ENCODE results near the gene MRPS14. TPM values are rescaled to one million over a fixed set of nuclear protein-coding genes. Genes with fewer than 3 reads are reported as not detected.
"Not testable (repeated sequence)": the region's sequence is repeated elsewhere in the genome, so short reads cannot be mapped to it uniquely, and the experiment has no call there.

The MRPS14 gene
- total and polyA plus RNA-seq, 3 experiments from 2014 or later: 41.0 to 49.4 (median 41.4) TPM

- Histone ChIP-seq H3K4me3 (ENCODE audit: low read length) (no peak overlapping the region), H3K9me3 (ENCODE audit: low read length) (no peaks in the 10 kb centered on the region), H3K4me1 (ENCODE audit: insufficient read depth, low read length) (no peaks in the 10 kb centered on the region), H3K27me3 (ENCODE audit: insufficient read depth, low read length, poor library complexity, severe bottlenecking) (peaks cover 7% of the 10 kb centered on the region), H3K27ac (ENCODE audit: low read depth, low read length) (no peak overlapping the region), H3K36me3 (ENCODE audit: insufficient read depth, low read length) (no peaks in the 10 kb centered on the region)
- Mint-ChIP-seq H3K4me1 (no peaks in the 10 kb centered on the region), H3K4me3 (no peak overlapping the region), H3K27ac (no peak overlapping the region), H3K36me3 (peaks cover 0 to 14% (median 0%) of the 10 kb centered on the region in 3 donors), H3K9me3 (peaks cover 0 to 6% (median 3%) of the 10 kb centered on the region in 5 donors), H3K27me3 (peaks cover 24 to 63% of the 10 kb centered on the region in 2 donors)
- ChIA-PET CTCF (interaction anchor here (1.0 to 1.5 kb wide), 2 partner anchors 23 to 72 kb away, joined by 3 read pairs; no protein-coding TSS in a partner anchor), POLR2A (no interaction called here)
- DNase-seq: no peak
Observed at GRCh38 chr1:175054736-175055135, 31.5 kb upstream of the MRPS14 start.

- H3K27ac Mint-ChIP-seq: no peak overlapping the region
- DNase-seq: no peak
- no peaks in the 10 kb centered on the region for H3K36me3 ChIP-seq (ENCODE audit: insufficient read depth, low read length)
- H3K27me3 Mint-ChIP-seq: peaks cover 13 to 67% of the 10 kb centered on the region in 2 donors
- CTCF ChIA-PET: no interaction called here
- no peaks in the 10 kb centered on the region for H3K36me3 Mint-ChIP-seq
- H3K9me3 ChIP-seq (ENCODE audit: low read length): no peaks in the 10 kb centered on the region
- no peaks in the 10 kb centered on the region for H3K4me1 Mint-ChIP-seq
- H3K4me3 Mint-ChIP-seq: no peak overlapping the region
- POLR2A ChIA-PET: no interaction called here
- no peaks in the 10 kb centered on the region for H3K4me1 ChIP-seq (ENCODE audit: insufficient read depth, low read length)
- no peak overlapping the region for H3K27ac ChIP-seq (ENCODE audit: low read depth, low read length)
- H3K9me3 Mint-ChIP-seq: peaks cover 0 to 2% (median 0%) of the 10 kb centered on the region in 5 donors
- H3K4me3 ChIP-seq (ENCODE audit: low read length): no peak overlapping the region
- H3K27me3 ChIP-seq (ENCODE audit: insufficient read depth, low read length, poor library complexity, severe bottlenecking): peaks cover 7% of the 10 kb centered on the region
Observed at GRCh38 chr1:175050992-175051391, 27.8 kb upstream of the MRPS14 start.

GRCh38 chr1:175045519-175045918 is 22.3 kb upstream of the MRPS14 start:
- peaks cover 3% of the 10 kb centered on the region for H3K27me3 ChIP-seq (ENCODE audit: insufficient read depth, low read length, poor library complexity, severe bottlenecking)
- H3K4me1 ChIP-seq (ENCODE audit: insufficient read depth, low read length): no peaks in the 10 kb centered on the region
- no peaks in the 10 kb centered on the region for H3K36me3 ChIP-seq (ENCODE audit: insufficient read depth, low read length)
- Mint-ChIP-seq H3K36me3 (no peaks in the 10 kb centered on the region), H3K27ac (no peak overlapping the region), H3K4me3 (no peak overlapping the region), H3K4me1 (no peaks in the 10 kb centered on the region), H3K9me3 (peaks cover 0 to 2% (median 0%) of the 10 kb centered on the region in 5 donors), H3K27me3 (peaks cover 2 to 51% of the 10 kb centered on the region in 2 donors)
- CTCF ChIA-PET: no interaction called here
- H3K4me3 ChIP-seq (ENCODE audit: low read length): no peak overlapping the region
- no peak overlapping the region for H3K27ac ChIP-seq (ENCODE audit: low read depth, low read length)
- POLR2A ChIA-PET: no interaction called here
- no peaks in the 10 kb centered on the region for H3K9me3 ChIP-seq (ENCODE audit: low read length)
- no peak for DNase-seq

GRCh38 chr1:175045097-175045496 is 21.9 kb upstream of the MRPS14 start:
- Mint-ChIP-seq H3K4me1 (no peaks in the 10 kb centered on the region), H3K4me3 (no peak overlapping the region), H3K9me3 (peaks cover 0 to 2% (median 0%) of the 10 kb centered on the region in 5 donors), H3K27me3 (peaks cover 2 to 47% of the 10 kb centered on the region in 2 donors), H3K27ac (no peak overlapping the region), H3K36me3 (no peaks in the 10 kb centered on the region)
- ChIA-PET POLR2A (no interaction called here), CTCF (no interaction called here)
- Histone ChIP-seq H3K4me1 (ENCODE audit: insufficient read depth, low read length) (no peaks in the 10 kb centered on the region), H3K4me3 (ENCODE audit: low read length) (no peak overlapping the region), H3K27ac (ENCODE audit: low read depth, low read length) (no peak overlapping the region), H3K36me3 (ENCODE audit: insufficient read depth, low read length) (no peaks in the 10 kb centered on the region), H3K27me3 (ENCODE audit: insufficient read depth, low read length, poor library complexity, severe bottlenecking) (no peaks in the 10 kb centered on the region), H3K9me3 (ENCODE audit: low read length) (no peaks in the 10 kb centered on the region)
- no peak for DNase-seq

GRCh38 chr1:175044591-175044990 is 21.4 kb upstream of the MRPS14 start:
- CTCF ChIA-PET, H3K4me3 Mint-ChIP-seq, DNase-seq: not testable (repeated sequence)

GRCh38 chr1:175043824-175044223 is 20.6 kb upstream of the MRPS14 start:
- H3K4me1 Mint-ChIP-seq: no peaks in the 10 kb centered on the region
- no peak overlapping the region for H3K27ac ChIP-seq (ENCODE audit: low read depth, low read length)
- no peaks in the 10 kb centered on the region for H3K27me3 ChIP-seq (ENCODE audit: insufficient read depth, low read length, poor library complexity, severe bottlenecking)
- ChIA-PET CTCF (no interaction called here), POLR2A (no interaction called here)
- H3K4me1 ChIP-seq (ENCODE audit: insufficient read depth, low read length): no peaks in the 10 kb centered on the region
- no peaks in the 10 kb centered on the region for H3K36me3 ChIP-seq (ENCODE audit: insufficient read depth, low read length)
- H3K4me3 Mint-ChIP-seq: no peak overlapping the region
- H3K36me3 Mint-ChIP-seq: no peaks in the 10 kb centered on the region
- no peak for DNase-seq
- no peaks in the 10 kb centered on the region for H3K9me3 ChIP-seq (ENCODE audit: low read length)
- no peak overlapping the region for H3K27ac Mint-ChIP-seq
- H3K27me3 Mint-ChIP-seq: peaks cover 5 to 36% of the 10 kb centered on the region in 2 donors
- peaks cover 0 to 2% (median 0%) of the 10 kb centered on the region in 5 donors for H3K9me3 Mint-ChIP-seq
- no peak overlapping the region for H3K4me3 ChIP-seq (ENCODE audit: low read length)

More at GRCh38 chr1:175044591-175044990, 21.4 kb upstream of the MRPS14 start:
- H3K4me3 ChIP-seq (ENCODE audit: low read length); H3K27me3 ChIP-seq (ENCODE audit: insufficient read depth, low read length, poor library complexity, severe bottlenecking); H3K36me3 Mint-ChIP-seq; H3K27ac Mint-ChIP-seq; H3K27ac ChIP-seq (ENCODE audit: low read depth, low read length); H3K9me3 Mint-ChIP-seq; H3K4me1 Mint-ChIP-seq; POLR2A ChIA-PET; H3K36me3 ChIP-seq (ENCODE audit: insufficient read depth, low read length); H3K9me3 ChIP-seq (ENCODE audit: low read length); H3K4me1 ChIP-seq (ENCODE audit: insufficient read depth, low read length): not testable (repeated sequence)
- H3K27me3 Mint-ChIP-seq: peaks cover 2 to 44% of the 10 kb centered on the region in 2 donors

GRCh38 chr1:175042650-175043049 is 19.4 kb upstream of the MRPS14 start:
- H3K27me3 Mint-ChIP-seq: peaks cover 3 to 24% of the 10 kb centered on the region in 2 donors
- Histone ChIP-seq H3K27me3 (ENCODE audit: insufficient read depth, low read length, poor library complexity, severe bottlenecking) (no peaks in the 10 kb centered on the region), H3K36me3 (ENCODE audit: insufficient read depth, low read length) (no peaks in the 10 kb centered on the region), H3K4me3 (ENCODE audit: low read length) (no peak overlapping the region), H3K27ac (ENCODE audit: low read depth, low read length) (no peak overlapping the region), H3K4me1 (ENCODE audit: insufficient read depth, low read length) (no peaks in the 10 kb centered on the region), H3K9me3 (ENCODE audit: low read length) (no peaks in the 10 kb centered on the region)
- no peaks in the 10 kb centered on the region for H3K4me1 Mint-ChIP-seq
- no peak for DNase-seq
- POLR2A ChIA-PET: no interaction called here
- H3K27ac Mint-ChIP-seq: no peak overlapping the region
- no peaks in the 10 kb centered on the region for H3K36me3 Mint-ChIP-seq
- H3K4me3 Mint-ChIP-seq: no peak overlapping the region
- CTCF ChIA-PET: interaction anchor here (1.0 kb wide), 1 partner anchor 13 kb away, joined by 4 read pairs; no protein-coding TSS in a partner anchor
- peaks cover 0 to 2% (median 0%) of the 10 kb centered on the region in 5 donors for H3K9me3 Mint-ChIP-seq

- Mint-ChIP-seq H3K9me3 (no peaks in the 10 kb centered on the region), H3K27ac (no peak overlapping the region), H3K27me3 (peaks cover 5 to 28% of the 10 kb centered on the region in 2 donors), H3K36me3 (no peaks in the 10 kb centered on the region), H3K4me3 (no peak overlapping the region), H3K4me1 (no peaks in the 10 kb centered on the region)
- no peak for DNase-seq
- Histone ChIP-seq H3K4me3 (ENCODE audit: low read length) (no peak overlapping the region), H3K27me3 (ENCODE audit: insufficient read depth, low read length, poor library complexity, severe bottlenecking) (no peaks in the 10 kb centered on the region), H3K27ac (ENCODE audit: low read depth, low read length) (no peak overlapping the region), H3K9me3 (ENCODE audit: low read length) (no peaks in the 10 kb centered on the region), H3K36me3 (ENCODE audit: insufficient read depth, low read length) (no peaks in the 10 kb centered on the region), H3K4me1 (ENCODE audit: insufficient read depth, low read length) (no peaks in the 10 kb centered on the region)
- ChIA-PET CTCF (no interaction called here), POLR2A (no interaction called here)
Observed at GRCh38 chr1:175040324-175040879, 17.2 kb upstream of the MRPS14 start.
